Measurements from ENCODE around the gene GPR142.

DNA sequence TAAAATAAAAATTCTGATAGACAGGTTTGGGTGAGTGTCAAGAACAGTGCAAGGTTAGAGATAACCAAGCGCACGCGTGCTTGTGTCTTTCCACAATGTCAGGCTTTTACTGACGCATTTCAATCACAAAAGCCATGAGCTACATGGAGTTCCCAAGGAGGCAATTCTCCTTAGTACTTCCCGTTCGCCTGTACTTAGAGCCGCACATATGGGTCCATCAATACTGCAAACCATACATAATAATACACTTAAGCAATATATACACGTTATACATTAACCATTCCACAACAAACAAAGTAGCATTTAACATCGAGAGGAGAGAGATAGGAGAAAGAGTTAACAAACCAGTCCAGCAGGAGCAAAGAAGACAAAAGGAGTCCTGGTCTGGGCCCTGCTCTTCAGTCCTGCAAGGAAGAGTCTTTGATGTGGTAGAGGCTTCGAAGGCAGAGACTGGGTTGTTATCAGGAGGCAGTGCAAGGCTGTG, 52.7 kb downstream of the GPR142 start:
- TF ChIP-seq, protein P1, sequence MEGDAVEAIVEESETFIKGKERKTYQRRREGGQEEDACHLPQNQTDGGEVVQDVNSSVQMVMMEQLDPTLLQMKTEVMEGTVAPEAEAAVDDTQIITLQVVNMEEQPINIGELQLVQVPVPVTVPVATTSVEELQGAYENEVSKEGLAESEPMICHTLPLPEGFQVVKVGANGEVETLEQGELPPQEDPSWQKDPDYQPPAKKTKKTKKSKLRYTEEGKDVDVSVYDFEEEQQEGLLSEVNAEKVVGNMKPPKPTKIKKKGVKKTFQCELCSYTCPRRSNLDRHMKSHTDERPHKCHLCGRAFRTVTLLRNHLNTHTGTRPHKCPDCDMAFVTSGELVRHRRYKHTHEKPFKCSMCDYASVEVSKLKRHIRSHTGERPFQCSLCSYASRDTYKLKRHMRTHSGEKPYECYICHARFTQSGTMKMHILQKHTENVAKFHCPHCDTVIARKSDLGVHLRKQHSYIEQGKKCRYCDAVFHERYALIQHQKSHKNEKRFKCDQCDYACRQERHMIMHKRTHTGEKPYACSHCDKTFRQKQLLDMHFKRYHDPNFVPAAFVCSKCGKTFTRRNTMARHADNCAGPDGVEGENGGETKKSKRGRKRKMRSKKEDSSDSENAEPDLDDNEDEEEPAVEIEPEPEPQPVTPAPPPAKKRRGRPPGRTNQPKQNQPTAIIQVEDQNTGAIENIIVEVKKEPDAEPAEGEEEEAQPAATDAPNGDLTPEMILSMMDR (optimal IDR thresholded peaks at IDR 0.05 in 1 of 3, IDR thresholded peaks at IDR 0.05 in 1 of 3, conservative IDR thresholded peaks at IDR 0.05 in 1 of 3; ENCODE audit: extremely low read depth in 1 of 3, insufficient read depth in 2 of 3, low read length in 3 of 3) = no peak
- no peak for TF ChIP-seq EZH2 (IDR thresholded peaks at IDR 0.05; ENCODE audit: low read length)

All from keratinocyte (primary cell).